Glomerular visceral epithelial cell (primary cell): ENCODE results near the gene IL4I1.
A peak's percentile ranks its signal among the peaks of the same experiment; 100 is the strongest.

ENCODE experiments used
- DNase-seq: peaks from one replicate; pipeline ENCODE4 v3.0.0-alpha.2; 2016; ENCODE audit errors: extremely low spot score

IL4I1 gene

GRCh38 chr19:49895566-49896297, 955 bp downstream of the IL4I1 start:
- DNase-seq = peak; percentile 21

- DNase-seq = no peak
These were observed 1.7 kb downstream of the IL4I1 start for GRCh38 chr19:49894879-49895565.

GRCh38 chr19:49894011-49894664, 2.5 kb downstream of the IL4I1 start:
- DNase-seq = no peak

- no peak for DNase-seq
These were observed 4.0 kb downstream of the IL4I1 start for GRCh38 chr19:49892716-49893115.

GRCh38 chr19:49891393-49891792, 5.3 kb downstream of the IL4I1 start:
- DNase-seq = no peak

DNA sequence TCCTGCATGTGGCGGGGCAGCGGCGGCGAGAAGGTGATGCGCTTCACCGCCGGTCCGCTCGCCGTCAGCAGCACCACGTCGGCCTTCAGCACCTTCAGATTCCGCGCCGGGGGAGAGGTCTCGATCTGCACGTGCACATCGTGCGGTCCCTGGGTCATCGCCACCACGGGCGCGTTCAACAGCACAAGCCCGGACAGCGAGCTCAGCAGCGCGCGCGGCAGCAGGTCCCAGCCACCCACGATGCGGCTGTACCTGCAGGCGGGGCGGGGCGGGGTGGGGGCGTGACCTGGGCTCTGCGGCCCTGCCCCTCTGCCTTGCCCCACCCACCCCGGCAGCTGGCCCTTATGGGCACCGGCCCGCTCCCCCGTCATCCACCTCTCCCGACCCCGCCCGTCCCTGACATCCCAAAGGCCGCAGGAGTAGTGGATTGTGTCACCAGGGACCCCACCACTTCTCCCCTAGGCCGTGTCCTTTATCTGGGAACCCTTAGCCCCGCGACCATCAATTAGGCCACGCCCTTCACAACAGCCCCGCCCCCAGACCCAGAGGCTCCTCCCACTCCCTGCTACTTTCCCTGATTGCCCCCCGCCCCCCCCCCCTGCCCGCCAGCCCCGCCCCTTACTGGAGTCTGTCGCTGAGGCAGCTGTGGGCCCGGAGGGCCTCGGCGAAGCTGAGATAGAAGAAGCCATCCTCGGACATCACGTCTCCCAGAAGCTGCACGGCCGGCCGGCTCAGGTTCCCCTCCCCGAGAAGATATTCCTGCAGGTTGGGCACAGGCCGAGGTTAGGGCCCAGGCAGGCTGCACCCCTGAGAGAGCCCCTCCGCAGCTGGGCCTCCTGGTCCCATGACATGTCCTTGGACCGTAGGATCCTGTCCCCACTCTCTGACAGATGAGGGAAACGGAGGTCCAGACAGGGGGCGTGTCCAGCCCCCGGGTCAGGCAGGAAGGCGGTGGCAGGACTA, 6.1 kb downstream of the IL4I1 start:
- DNase-seq = no peak

GRCh38 chr19:49889687-49890348, 6.9 kb downstream of the IL4I1 start:
- DNase-seq = no peak

- no peak for DNase-seq
These were observed 7.5 kb downstream of the IL4I1 start for GRCh38 chr19:49889038-49889686.

- no peak for DNase-seq
These were observed 8.2 kb downstream of the IL4I1 start for GRCh38 chr19:49888510-49888824.

DNA sequence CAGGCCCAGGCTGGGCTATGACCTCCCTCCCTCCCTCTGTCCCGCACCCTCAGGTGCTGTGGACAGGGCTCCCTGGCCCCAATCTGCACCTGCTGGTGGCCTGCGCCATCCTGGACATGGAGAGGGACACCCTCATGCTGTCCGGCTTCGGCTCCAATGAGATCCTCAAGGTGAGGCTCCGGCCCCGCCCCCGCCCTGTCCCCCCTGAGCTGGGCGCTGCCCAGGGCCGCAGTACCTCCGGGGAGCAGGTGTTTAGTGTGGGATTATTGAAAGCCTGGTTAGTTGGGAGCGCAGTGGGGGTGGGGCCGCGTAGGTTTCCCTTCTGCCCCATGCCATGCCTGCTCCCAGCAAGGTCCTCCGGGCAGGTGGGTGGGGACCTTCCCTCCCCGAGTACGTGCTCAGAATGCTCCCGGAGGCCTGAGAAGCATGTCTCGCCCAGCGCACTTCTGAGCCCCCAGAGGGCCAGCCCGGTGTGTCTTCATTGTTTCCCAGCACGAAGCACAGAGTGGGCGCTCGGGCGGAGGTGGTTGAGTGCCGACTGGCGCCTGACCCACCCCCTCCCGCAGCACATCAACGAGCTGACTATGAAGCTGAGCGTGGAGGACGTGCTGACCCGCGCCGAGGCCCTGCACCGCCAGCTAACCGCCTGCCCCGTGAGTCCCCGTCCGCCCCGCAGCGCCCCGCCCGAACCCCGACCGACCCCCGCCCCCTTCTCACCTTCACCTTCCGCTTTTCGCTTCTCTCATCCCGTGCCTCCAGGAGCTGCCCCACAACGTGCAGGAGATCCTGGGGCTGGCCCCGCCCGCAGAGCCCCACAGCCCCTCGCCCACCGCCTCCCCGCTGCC, 8.8 kb downstream of the IL4I1 start:
- no peak for DNase-seq

DNA sequence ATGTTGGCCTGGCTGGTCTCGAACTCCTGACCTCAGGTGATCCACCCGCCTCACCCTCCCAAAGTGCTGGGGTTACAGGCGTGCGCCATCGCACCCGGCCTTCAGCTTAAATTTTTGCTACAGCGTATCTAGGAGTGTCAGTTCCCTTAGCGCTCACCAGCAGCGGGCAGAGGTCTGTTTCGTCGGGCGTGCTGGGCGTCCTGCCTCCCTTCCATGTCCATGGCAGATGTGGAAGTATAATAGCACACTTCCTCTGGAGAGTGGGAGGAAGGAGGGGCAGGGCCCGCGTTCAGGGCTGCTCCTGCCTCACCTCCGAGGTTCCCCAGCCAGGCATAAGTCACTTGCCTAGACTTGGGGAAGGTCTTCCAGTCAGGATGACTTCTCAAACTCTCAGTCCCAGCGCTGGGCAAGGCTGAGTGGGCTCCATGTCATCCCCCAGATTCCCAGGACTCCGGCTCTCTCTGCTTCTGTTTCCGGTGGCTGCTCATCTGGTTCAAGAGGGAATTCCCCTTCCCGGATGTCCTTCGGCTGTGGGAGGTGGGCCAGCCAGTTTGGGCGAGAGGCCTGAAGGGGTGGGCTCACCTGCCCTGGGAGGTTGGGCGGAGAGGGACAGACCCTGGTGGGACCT, 9.5 kb downstream of the IL4I1 start:
- DNase-seq = no peak

DNA sequence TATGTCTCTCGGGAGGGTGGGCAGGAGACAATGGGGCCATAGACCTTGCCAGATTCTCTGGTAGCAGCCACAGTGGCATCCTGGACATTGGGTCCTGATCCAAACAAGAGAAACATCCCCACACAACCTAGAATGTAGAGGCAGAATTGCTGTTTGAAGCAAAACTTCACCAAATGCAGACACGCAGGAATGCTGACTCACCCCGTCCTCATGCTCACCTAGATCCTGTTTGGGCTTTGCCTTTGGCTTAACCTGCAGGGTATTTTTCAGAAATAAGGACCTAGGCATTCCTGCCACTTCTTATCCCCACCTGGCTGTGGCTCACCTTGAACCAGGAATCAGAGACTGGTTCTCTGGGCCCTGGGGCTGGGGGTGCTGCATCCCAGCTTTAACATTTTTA, 11.9 kb downstream of the IL4I1 start:
- no peak for DNase-seq

DNA sequence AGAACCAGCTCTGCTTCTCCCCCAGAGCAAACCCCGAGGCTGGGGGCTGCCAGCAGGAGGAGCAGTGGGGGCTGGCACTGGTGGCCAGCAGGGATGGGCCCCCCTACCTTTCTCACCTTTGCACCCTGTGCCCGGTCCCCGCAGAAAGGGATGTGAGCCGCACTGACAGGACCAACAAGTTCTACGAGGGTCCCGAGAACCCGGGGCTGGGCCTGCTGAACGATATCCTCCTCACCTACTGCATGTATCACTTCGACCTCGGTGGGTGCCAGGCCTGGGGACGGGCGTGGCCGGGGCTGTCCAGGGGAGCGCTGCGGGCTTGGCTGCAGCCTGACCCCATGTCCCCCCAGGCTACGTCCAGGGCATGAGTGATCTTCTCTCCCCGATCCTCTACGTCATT, 12.6 kb downstream of the IL4I1 start:
- DNase-seq = no peak

GRCh38 chr19:49883094-49883493, 13.6 kb downstream of the IL4I1 start:
- DNase-seq = no peak

GRCh38 chr19:49882643-49883042, 14.0 kb downstream of the IL4I1 start:
- no peak for DNase-seq

DNA sequence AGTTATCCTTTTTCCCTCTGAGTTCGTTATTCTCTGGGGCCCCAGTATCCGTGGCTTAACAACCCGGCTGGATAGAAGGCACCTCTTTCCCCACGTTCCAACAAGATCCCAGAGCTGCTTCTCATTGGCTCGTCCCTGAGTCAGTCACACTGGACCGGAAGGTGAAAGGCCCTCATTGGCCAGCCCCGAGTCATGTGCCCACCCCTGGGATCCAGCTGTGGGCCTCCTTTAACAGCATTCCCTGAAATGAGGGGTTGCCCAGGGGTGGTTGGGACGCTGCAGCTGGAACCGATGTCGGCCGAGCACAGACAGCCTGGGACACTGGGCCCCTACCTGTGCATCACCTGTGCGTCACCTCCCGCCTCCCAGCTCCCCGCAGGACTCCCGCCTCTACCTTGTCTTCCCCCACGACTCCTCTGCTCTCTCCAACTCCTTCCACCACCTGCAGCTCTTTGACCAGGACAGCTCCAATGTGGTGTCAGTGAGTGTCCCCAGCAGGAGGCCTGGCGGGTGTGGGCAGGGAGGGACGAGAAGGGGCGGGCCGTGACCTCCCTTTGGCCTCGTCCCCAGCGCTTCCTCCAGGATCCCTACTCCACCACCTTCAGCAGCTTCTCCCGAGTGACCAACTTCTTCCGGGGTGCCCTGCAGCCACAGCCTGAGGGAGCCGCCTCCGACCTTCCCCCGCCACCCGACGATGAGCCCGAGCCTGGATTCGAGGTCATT, 14.9 kb downstream of the IL4I1 start:
- DNase-seq = no peak

DNA sequence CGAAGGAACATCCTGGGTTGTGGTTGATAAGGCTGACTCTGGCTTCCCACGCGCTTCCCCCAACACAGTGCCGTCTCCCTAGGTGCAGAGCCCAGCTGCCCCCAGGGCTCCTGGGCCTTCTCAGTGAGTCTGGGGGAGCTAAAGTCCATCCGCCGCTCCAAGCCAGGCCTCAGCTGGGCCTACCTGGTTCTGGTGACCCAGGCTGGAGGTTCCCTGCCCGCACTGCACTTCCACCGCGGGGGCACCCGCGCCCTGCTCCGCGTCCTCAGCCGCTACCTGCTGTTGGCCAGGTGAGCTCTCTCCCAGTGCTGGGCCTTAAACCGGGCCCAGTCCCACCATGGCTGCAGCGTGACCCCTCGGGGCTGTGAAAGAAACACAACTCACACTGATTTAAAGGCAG, 15.5 kb downstream of the IL4I1 start:
- DNase-seq = no peak

- DNase-seq = no peak
These were observed 16.4 kb downstream of the IL4I1 start for GRCh38 chr19:49880162-49880869.
